ENCODE results near the gene EPB41.
"Not testable (repeated sequence)": the region's sequence is repeated elsewhere in the genome, so short reads cannot be mapped to it uniquely, and the experiment has no call there.

The EPB41 gene

DNA sequence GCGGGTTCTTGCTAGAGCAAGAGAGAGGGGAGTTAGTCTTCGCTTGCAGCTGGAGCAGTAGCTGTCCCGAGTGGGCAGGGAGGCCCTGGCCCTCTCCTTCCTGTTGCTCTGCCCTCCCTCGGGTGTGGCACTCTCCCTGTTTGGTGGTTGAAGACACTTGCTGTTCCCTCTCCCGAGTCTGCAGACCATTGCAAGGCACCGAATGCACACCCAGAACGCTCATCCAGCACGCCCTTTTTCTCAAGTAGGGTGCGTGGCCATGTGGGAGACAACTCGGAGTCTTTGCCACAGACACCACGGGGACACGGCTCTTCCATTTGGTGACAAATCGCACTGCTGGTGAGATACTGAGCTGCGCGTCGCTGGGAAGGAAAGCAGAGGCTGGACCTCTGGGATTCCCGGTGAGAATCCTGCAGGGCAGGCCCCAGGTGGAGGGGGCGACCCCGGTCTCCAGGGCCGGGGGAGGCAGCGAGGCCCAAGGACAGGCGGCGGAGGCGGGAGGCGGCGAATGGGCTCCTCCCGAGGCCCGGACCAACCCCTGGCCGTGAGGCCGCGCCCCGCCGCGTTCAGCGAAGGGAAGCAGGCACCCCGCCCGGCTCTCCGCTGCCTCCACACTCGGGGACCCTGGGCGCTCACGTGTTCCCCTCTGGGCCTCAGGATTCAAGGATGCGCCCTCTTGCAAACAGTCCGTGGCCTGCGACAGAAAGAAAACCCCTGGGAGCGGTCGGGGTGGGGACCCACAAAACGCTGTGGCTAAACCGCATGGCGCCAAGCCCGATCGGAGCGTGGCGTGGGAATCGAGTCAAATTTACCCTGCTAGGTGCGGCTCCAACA, 219.7 kb downstream of the EPB41 start:
- DNase-seq (ENCODE audit: low read depth) = no peak

DNA sequence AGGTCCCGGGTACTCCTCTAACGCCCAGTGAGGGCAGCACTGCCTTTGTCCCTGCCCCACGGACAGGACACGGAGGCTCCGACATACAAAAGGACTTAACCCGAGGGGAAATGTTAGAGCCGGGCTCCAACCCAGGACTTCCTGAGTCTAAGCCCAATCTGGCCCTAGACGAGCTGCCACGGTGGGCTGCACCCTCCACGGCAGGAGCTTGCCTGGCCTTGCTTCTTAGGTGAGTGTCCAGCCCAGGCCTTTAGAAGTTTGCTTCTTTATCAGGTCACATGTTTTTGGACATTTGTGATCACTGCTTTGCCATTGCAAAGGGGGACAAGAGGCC, 220.3 kb downstream of the EPB41 start:
- no peak for DNase-seq (ENCODE audit: low read depth)

DNA sequence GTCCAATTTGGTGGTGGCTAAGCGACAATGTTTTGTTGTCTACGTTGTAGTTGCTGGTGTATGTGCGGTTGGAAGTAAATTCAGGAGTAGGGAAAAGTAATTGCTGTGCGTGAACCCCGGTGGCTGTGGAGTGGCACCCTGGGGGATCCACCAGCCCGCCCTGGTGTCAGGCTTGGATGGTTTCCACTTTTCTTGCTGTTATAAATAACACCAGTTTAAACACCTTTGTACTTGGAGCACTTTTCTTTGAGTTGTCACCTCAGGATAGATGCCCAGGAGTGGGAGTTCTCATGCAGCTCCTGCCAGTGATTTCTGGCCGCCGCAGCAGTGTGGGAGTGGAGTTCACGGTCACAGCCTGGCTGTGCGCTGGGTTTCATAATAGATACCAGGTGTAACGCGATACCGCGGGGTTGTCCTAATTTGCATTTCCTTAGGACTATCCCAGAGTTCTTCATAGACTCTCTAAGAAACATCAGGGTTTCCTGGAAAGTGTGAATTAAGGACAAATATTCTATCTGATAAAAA, 222.1 kb downstream of the EPB41 start:
- DNase-seq (ENCODE audit: low read depth) = no peak

DNA sequence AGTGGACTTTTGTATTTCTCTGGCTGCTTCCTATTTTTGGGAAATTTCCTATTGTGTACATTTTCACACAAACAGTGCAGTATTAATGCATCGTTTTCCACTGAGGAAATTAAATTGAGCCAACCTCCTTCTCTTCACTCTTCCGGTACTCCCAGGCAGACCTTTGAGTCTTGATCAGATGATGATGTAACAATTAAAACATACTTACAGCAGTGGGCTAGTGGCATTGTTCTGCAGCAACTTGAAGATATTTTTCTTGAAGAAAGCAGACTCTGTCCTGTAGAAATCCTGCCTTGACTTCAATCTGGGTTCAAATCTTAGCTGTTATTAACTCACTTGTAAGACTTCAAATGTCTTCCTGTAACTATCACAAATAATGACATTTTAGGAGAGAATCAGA, 228.3 kb downstream of the EPB41 start:
- no peak for DNase-seq (ENCODE audit: low read depth)

DNA sequence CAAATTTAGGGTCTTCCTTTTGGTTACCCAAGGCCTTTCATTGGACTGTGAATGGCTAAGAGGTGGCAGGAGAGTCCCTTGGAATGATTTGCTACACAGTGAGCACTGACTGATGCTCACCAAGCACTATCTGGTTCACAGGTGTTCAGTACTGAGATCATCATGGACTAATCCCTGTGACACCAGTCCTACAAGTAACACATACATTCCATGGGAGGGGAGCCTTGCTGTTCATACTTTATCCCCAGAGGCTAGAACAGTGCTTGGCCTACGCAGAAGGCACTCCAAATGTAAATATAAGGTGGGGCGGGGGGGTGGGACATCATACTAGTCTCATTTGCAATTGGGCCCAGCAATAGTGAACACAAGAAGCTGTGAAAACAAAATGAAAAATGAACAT, 229.8 kb downstream of the EPB41 start:
- no peak for DNase-seq (ENCODE audit: low read depth)

DNA sequence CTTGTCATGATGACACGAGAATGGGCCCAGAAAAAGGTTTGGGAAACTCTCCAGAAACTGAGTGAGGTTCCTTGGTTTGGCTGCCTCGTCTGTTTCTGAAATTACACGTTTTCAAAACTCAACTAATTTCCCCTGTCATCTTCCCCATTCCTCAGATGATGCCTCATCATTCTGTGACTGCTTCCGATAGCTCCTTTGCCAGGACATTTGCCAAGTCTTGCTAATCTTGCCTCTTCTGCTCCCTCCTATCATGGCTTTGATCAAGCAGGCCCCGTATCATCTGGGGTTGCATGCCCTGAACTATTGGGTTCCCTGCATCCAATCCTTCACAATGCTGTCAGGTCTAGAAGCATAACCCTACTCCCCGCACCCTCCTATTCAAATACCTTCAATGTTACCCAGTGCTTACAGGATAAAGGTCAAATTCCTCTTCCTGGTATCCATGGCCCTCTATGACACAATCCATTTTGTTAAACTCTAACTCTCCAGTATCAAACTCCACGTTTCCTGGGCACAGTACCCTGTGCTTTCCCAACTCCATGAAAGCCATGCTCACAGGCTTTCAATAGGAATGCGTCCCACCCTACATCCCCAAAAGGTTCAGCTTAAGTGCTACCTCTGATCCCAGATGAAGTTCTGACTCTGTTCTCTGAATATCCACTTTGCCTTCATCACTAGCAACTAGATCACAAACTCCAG, 231.5 kb downstream of the EPB41 start:
- DNase-seq (ENCODE audit: low read depth) = no peak

DNA sequence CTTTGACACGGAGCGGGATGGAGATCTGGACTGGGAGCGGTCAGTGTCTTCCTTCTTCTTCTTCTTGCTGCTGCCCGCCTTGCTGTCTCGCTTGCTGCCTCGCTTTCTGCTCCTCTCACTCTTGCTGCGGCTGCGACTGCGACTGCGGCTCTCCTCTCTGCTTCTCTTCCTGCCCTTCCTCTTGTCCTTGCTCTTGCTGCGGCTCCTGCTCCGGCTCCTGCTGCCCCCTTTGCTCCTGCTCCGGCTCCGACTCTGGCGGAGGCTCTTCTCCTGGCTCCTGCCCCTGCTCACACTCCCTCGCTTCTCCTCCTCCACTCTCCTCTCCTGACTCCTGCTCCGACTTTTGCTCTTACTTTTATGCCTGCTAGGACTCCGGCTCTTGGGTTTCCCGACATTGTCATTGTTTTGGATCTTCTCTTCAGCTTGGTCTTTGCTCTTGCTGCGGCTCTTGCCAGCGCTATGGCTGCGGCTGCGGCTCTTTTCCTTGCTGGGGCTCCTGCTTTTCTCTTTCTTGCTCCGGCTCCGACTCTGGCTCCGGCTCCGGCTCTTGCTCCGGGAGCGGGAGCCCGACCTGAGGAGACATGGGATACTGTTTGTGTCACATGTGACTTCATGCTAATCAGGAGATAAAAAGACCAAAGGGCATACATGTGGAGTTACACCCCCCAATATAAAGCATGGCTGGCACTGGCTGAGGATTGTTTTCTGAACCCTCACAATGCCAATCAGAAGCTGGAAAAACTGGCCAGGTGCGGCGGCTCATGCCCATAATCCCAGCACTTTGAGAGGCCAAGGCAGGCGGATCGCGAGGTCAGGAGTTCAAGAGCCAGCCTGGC, 234.5 kb downstream of the EPB41 start:
- DNase-seq (ENCODE audit: low read depth) = no peak

DNA sequence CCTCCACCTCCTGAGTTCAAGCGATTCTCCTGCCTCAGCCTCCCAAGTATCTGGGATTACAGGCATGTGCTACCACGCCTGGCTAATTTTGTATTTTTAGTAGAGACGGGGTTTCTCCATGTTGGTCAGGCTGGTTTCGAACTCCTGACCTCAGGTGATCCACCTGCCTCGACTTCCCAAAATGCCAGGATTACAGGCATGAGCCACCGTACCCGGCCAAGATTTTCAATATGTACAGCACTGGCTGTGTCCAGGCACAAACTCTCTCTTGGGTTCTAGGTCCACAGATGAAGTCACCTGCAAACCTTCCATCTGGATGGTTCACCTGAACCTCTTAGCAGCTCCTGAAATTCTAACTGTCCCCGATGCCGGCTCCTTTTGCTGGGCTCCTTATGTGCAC, 236.0 kb downstream of the EPB41 start:
- DNase-seq (ENCODE audit: low read depth) = not testable (repeated sequence)

DNA sequence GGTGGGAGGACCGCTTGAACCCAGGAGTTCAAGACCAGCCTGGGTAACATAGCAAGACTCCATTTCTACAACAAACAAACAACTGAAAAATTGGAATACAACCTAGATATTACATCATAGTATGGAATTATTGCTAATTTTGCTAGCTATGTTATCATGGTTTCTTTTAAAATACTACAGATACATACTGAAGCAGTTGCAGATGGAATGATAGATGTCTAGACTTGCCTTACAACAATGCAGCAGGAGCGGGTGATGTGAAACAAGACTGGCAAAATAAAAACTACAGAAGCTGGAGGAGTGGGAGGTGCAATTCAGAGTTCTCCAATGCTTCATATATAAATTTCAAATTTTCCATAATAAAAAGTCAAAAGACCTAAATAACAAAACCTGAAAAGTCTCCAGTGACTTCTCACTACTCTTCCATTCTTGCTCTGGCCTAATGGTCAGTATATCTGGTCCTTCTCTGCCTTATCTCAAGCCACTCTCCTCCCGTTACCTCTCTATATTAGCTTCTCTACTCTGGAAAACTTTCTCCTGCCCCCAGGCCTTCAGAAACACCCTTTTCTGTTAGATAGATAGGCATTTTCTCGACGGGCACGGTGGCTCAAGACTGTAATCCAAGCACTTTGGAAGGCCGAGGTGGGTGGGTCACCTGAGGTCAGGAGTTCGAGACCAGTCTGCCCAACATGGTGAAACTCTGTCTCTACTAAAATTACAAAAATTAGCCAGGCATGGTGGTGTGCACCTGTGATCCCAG, 237.9 kb downstream of the EPB41 start:
- DNase-seq (ENCODE audit: low read depth) = no peak

DNA sequence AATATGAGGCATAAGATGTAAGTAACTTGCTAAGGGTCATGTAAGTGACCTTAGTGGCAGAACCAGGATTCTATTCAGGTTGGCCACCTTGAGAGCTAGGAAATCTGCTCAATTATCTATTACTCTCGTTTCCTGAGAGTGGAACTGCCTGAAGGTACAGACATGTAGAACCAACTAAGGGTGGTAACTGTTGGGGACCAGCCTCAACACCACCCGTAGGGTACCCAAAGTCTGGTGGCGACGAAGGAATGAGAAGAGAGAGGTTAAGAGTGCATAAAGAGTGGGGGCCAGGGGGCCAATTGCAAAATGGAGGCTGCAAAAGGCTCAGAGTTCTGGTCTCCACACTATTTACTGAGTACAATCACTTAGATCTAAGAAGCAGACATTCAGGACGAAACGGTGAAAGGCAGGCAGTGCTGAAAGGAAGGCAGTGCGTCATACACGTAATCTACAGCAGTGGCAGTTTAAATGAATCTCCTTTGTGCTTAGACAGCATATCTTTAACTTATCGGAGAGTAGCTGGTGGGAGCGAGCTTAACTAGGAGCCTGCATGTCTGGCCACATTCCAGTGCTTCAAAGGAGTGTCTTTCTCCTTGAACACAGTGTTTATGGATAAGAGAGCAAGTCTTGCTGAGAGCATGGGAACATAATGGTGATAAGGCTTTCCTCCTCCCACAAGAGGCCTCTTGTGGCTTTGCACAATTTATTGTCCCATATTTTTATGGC, 242.3 kb downstream of the EPB41 start:
- no peak for DNase-seq (ENCODE audit: low read depth)

DNA sequence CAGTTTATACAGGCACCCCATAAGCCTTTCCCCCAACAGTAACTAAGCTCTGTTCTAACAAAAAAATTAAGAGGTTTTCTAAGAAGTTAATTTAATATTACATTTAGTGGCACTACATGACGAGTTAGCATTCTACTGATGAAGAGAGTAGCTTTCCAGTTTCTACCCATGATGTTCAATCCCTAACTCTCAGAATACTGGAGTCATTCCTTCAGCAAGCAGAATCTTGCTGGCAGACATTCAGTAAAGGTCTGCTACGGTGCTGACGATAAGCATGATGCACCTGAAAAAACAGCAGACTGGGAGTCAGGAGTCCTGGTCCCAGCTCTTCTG, 242.9 kb downstream of the EPB41 start:
- no peak for DNase-seq (ENCODE audit: low read depth)

DNA sequence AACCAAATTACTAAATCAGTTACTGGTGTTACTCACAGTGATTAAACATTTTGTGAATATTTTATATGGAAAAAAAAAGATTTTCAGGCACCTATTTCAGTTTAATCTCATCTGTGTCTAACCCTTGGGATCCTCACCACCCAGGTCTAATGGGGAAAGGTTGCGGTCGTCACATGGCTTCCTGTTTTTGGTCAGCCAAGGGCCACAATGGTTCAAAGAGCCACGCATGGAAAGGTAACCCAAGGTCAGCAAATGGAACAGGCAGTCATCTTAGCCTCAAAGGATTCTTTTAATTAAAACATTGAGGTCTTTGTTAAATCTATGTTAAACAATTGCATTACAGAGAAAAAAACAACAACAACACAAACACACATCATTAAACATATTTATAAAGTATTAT, 245.4 kb downstream of the EPB41 start:
- no peak for DNase-seq (ENCODE audit: low read depth)

DNA sequence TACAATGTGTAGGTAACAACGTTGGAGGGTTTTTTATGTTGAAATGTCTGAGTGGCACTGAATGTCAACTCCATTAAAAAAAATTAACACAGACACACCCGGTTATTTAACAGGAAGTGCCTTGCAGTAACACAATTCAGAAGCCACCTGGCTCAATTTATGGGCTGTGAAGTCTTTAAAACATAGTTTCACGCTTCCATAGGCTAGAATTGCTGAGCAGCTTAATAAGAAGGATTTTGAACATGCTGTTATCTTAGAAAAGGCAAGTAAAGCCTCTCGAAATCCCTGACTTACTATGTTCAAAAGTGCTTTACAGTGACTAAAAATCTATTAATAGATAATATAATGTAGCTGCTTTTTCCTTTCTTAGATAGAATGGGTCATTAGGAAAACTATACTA, 247.7 kb downstream of the EPB41 start:
- DNase-seq (ENCODE audit: low read depth) = no peak

DNA sequence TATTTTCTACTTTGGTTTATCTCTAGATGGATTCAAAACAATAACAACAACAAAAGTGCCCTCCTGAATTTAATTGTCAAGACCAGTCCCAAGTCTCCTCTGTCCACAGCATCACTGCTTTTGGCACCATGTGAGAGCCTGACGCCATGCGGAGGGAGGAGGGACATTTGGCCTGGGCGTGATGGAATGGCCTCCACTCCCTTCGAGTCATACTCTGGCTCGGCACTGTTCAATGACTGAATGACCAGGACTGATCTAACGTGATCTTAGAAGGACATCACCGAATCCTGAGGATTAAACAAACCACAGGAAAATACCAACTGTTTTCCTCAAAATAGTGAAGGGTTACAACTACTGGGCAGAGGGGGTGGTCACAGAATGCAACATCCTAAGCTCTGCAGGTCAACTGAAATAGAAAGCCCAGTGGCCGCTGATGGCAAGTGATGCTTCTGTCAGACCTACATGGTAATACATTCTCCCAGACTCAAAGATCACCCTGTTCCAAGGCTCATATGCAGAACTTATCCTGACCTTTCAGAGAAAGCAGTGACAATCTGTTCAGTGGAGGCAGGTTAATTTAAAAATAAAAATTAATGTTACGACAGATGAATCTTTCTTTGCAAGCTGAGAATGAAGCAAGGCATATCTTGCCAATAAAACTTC, 248.2 kb downstream of the EPB41 start:
- DNase-seq (ENCODE audit: low read depth) = no peak

DNA sequence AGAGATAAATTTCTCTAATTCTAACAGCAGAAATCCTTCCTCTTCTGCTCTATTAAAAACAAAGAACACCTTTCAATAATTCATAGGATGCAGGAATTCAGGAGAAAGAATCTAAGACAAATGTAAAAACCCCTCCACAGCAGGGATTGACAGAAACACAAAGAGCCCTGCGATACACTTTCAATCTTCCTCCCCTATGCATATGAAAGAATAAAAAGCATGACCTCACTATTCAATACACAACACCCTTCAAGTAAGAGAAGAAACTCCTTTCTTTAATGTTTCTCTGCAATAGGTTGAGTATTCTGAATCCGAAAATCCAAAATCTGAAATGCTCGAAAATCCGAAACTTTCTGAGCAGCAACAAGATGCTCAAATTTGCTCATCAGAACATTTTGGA, 250.2 kb downstream of the EPB41 start:
- DNase-seq (ENCODE audit: low read depth) = no peak

DNA sequence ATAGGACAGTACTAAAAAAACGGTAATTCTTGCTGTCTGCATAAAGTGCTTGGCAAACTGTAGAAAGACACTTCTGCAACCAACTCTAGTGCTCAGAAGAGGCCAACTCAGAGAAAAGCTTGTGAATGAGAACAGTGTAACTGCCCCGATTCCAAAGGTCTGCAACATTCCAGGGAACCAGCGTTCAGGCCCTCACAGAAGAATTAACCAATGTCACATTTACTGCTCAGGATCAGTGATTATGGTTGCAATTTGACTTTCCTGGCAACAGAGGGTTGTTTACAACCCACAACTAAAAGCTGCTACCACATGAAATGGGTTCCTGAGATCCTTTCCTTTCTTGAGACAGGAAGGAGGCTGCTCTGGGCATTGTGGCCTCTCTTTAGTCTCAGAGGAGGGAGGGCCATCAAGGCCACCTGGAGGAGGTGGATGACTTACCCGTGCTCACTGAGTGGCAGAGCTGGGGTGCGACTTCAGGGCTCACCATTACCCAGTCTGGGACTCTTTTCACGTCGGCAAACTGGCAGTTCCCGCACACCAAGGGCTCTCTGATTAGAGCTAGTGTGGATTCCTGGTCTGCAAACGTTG, 252.0 kb downstream of the EPB41 start:
- no peak for DNase-seq (ENCODE audit: low read depth)

DNA sequence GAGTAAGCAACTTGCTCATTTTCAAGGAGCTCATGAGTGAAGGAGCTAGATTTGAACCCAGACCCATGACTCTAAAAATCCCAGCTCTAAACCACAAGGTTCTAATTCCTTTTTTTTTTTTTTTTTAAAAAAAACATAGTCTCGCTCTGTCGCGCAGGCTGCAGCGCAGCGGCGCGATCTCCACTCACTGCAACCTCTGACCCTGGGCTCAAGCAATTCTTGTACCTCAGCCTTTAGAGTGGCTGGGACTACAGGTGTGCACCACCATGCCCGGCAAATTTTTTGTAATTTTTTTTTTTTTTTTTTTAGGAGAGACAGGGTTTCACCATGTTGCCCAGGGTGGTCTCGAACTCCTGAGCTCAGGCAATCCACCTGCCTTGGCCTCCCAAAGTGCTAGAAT, 253.5 kb downstream of the EPB41 start:
- DNase-seq (ENCODE audit: low read depth) = no peak

Data from stimulated activated CD8-positive, alpha-beta memory T cell treated with anti-CD3 and anti-CD28 coated beads, Interleukin-12 subunit alpha, Interleukin-12 subunit beta, amount 100 ng/mL, for 4 hours (primary cell).